Measurements from ENCODE around the gene SSMEM1. TPM values are rescaled to one million over a fixed set of nuclear protein-coding genes. Genes with fewer than 3 reads are reported as not detected.
"Not testable (repeated sequence)": the region's sequence is repeated elsewhere in the genome, so short reads cannot be mapped to it uniquely, and the experiment has no call there.

SSMEM1 gene
- total and polyA plus RNA-seq, 2 experiments from 2014 or later = not detected

- no peak overlapping the region for H2AFZ ChIP-seq
- WGBS (ENCODE audit: low lambda C conversion rate, missing lambda C conversion rate) = 36% methylated on average over 5 of the region's 5 CpGs
- no peaks in the 10 kb centered on the region for H3K27me3 ChIP-seq
Measured at GRCh38 chr7:130242198-130243014, 34.7 kb downstream of the SSMEM1 start.

GRCh38 chr7:130243486-130243885 is 35.8 kb downstream of the SSMEM1 start:
- WGBS (ENCODE audit: low lambda C conversion rate, missing lambda C conversion rate) = 68% methylated on average over 1 of the region's 1 CpG
- not testable (repeated sequence) for H3K79me2 ChIP-seq; H3K27me3 ChIP-seq; H3K4me1 ChIP-seq (ENCODE audit: insufficient read depth); H3K9me3 ChIP-seq (ENCODE audit: low read depth); DNase-seq (ENCODE audit: low spot score); H3K4me2 ChIP-seq; H2AFZ ChIP-seq; H3K4me3 ChIP-seq; H3K9me2 ChIP-seq (replicated peaks; ENCODE audit: insufficient read depth); H3K36me3 ChIP-seq (replicated peaks; ENCODE audit: insufficient read depth, low read depth); H3K27ac ChIP-seq; H4K20me1 ChIP-seq (ENCODE audit: insufficient read depth, poor library complexity, severe bottlenecking)

More at GRCh38 chr7:130242198-130243014, 34.7 kb downstream of the SSMEM1 start:
- Histone ChIP-seq H3K4me1 (ENCODE audit: insufficient read depth) (no peaks in the 10 kb centered on the region), H3K4me2 (no peak overlapping the region), H3K27ac (no peak overlapping the region), H3K9me2 (replicated peaks; ENCODE audit: insufficient read depth) (no peaks in the 10 kb centered on the region), H3K36me3 (replicated peaks; ENCODE audit: insufficient read depth, low read depth) (no peaks in the 10 kb centered on the region), H4K20me1 (ENCODE audit: insufficient read depth, poor library complexity, severe bottlenecking) (no peaks in the 10 kb centered on the region), H3K4me3 (no peak overlapping the region), H3K9me3 (ENCODE audit: low read depth) (no peaks in the 10 kb centered on the region), H3K79me2 (no peaks in the 10 kb centered on the region)
- DNase-seq (ENCODE audit: low spot score) = peak; percentile 56
- TF ChIP-seq EZH2 (IDR thresholded peaks at IDR 0.05; ENCODE audit: borderline replicate concordance) = no peak
- TF ChIP-seq EZH2phosphoT487 (IDR thresholded peaks at IDR 0.05; ENCODE audit: low read depth, severe bottlenecking, unreplicated experiment) = no peak
- peak; percentile 59 for TF ChIP-seq CTCF (IDR thresholded peaks at IDR 0.05; ENCODE audit: poor library complexity)

GRCh38 chr7:130246491-130246890 is 38.8 kb downstream of the SSMEM1 start:
- H3K4me2 ChIP-seq; H3K4me1 ChIP-seq (ENCODE audit: insufficient read depth); H2AFZ ChIP-seq; H3K9me3 ChIP-seq (ENCODE audit: low read depth); H3K27ac ChIP-seq; H3K36me3 ChIP-seq (replicated peaks; ENCODE audit: insufficient read depth, low read depth); H3K79me2 ChIP-seq; DNase-seq (ENCODE audit: low spot score); H3K9me2 ChIP-seq (replicated peaks; ENCODE audit: insufficient read depth); H3K27me3 ChIP-seq; H3K4me3 ChIP-seq; H4K20me1 ChIP-seq (ENCODE audit: insufficient read depth, poor library complexity, severe bottlenecking): not testable (repeated sequence)
- 92% methylated on average over 1 of the region's 1 CpG for WGBS (ENCODE audit: low lambda C conversion rate, missing lambda C conversion rate)

GRCh38 chr7:130248842-130249241 is 41.2 kb downstream of the SSMEM1 start:
- not testable (repeated sequence) for H3K4me2 ChIP-seq; H3K27me3 ChIP-seq; H3K79me2 ChIP-seq; H3K27ac ChIP-seq; H3K9me2 ChIP-seq (replicated peaks; ENCODE audit: insufficient read depth); H3K4me3 ChIP-seq; H3K36me3 ChIP-seq (replicated peaks; ENCODE audit: insufficient read depth, low read depth); H4K20me1 ChIP-seq (ENCODE audit: insufficient read depth, poor library complexity, severe bottlenecking); H3K4me1 ChIP-seq (ENCODE audit: insufficient read depth); H3K9me3 ChIP-seq (ENCODE audit: low read depth); H2AFZ ChIP-seq; DNase-seq (ENCODE audit: low spot score)
- 100% methylated on average over 5 of the region's 5 CpGs for WGBS (ENCODE audit: low lambda C conversion rate, missing lambda C conversion rate)

GRCh38 chr7:130249626-130250025 is 42.0 kb downstream of the SSMEM1 start:
- not testable (repeated sequence) for H4K20me1 ChIP-seq (ENCODE audit: insufficient read depth, poor library complexity, severe bottlenecking); DNase-seq (ENCODE audit: low spot score); H3K4me3 ChIP-seq; H3K9me3 ChIP-seq (ENCODE audit: low read depth); H3K36me3 ChIP-seq (replicated peaks; ENCODE audit: insufficient read depth, low read depth); H3K27me3 ChIP-seq; H3K9me2 ChIP-seq (replicated peaks; ENCODE audit: insufficient read depth); H3K4me2 ChIP-seq; H3K4me1 ChIP-seq (ENCODE audit: insufficient read depth); H3K27ac ChIP-seq; H2AFZ ChIP-seq; H3K79me2 ChIP-seq
- 91% methylated on average over 3 of the region's 3 CpGs for WGBS (ENCODE audit: low lambda C conversion rate, missing lambda C conversion rate)
